Progenitor cell of endocrine pancreas (in vitro differentiated cells): Measurements from ENCODE around the gene KCNQ1. TPM values are rescaled to one million over a fixed set of nuclear protein-coding genes. Genes with fewer than 3 reads are reported as not detected.
A peak's percentile ranks its signal among the peaks of the same experiment; 100 is the strongest.

ENCODE experiments used
- DNase-seq: peaks from one replicate; pipeline ENCODE4 v3.0.0; 2021; ENCODE audit warnings: low spot score; ENCODE audit not compliant: unreplicated experiment
- H3K27ac Mint-ChIP-seq: 2 replicates; pipeline ENCODE4 v1.8.0; 2021; ENCODE audit warnings: mild to moderate bottlenecking, moderate library complexity, mixed read lengths
- H3K27me3 Mint-ChIP-seq: 2 replicates; pipeline ENCODE4 v1.8.0; 2021; ENCODE audit warnings: mixed read lengths
- H3K36me3 Mint-ChIP-seq: 2 replicates; pipeline ENCODE4 v1.8.0; 2022; ENCODE audit warnings: mixed read lengths; ENCODE audit not compliant: insufficient read depth
- H3K4me1 Mint-ChIP-seq: 2 replicates; pipeline ENCODE4 v1.8.0; 2021; ENCODE audit warnings: low read depth, mixed read lengths
- H3K4me3 Mint-ChIP-seq: 2 replicates; pipeline ENCODE4 v1.8.0; 2021; ENCODE audit warnings: low read depth, mild to moderate bottlenecking, moderate library complexity, mixed read lengths
- H3K9me3 Mint-ChIP-seq: 2 replicates; pipeline ENCODE4 v1.8.0; 2021; ENCODE audit warnings: low read depth, mixed read lengths
- CTCF ChIP-seq: fragments of 200-600 bp; sonication (generic); IDR thresholded peaks from one replicate; pipeline ENCODE4 v1.5.0; 2021; ENCODE audit warnings: antibody characterized with exemption, mild to moderate bottlenecking; ENCODE audit not compliant: unreplicated experiment
- total RNA-seq: library from RNA; stranded (reverse); gene quantifications from 2 replicates; pipeline ENCODE4 v1.2.1, GENCODE V29; 2021

The KCNQ1 gene
- total RNA-seq, 1 donor from 2014 or later = 3.3 TPM

- no peak overlapping the region for H3K27ac Mint-ChIP-seq
- no peaks in the 10 kb centered on the region for H3K9me3 Mint-ChIP-seq
- DNase-seq = no peak
- no peaks in the 10 kb centered on the region for H3K36me3 Mint-ChIP-seq
- H3K4me3 Mint-ChIP-seq = no peak overlapping the region
- H3K4me1 Mint-ChIP-seq = peaks cover 3% of the 10 kb centered on the region
- H3K27me3 Mint-ChIP-seq = peaks cover 19% of the 10 kb centered on the region
- TF ChIP-seq CTCF = no peak
These were observed 408.6 kb downstream of the KCNQ1 start for GRCh38 chr11:2853401-2853800.

- H3K36me3 Mint-ChIP-seq = no peaks in the 10 kb centered on the region
- no peaks in the 10 kb centered on the region for H3K4me1 Mint-ChIP-seq
- no peak for DNase-seq
- peaks cover 17% of the 10 kb centered on the region for H3K27me3 Mint-ChIP-seq
- no peak overlapping the region for H3K4me3 Mint-ChIP-seq
- no peak for TF ChIP-seq CTCF
- H3K27ac Mint-ChIP-seq = peak overlapping the region; percentile 57
- H3K9me3 Mint-ChIP-seq = no peaks in the 10 kb centered on the region
These were observed 409.3 kb downstream of the KCNQ1 start for GRCh38 chr11:2853997-2854560.

- no peak overlapping the region for H3K4me3 Mint-ChIP-seq
- H3K4me1 Mint-ChIP-seq = no peaks in the 10 kb centered on the region
- no peaks in the 10 kb centered on the region for H3K36me3 Mint-ChIP-seq
- H3K9me3 Mint-ChIP-seq = no peaks in the 10 kb centered on the region
- no peak overlapping the region for H3K27ac Mint-ChIP-seq
- peaks cover 22% of the 10 kb centered on the region for H3K27me3 Mint-ChIP-seq
- no peak for TF ChIP-seq CTCF
- DNase-seq = no peak
These were observed 410.4 kb downstream of the KCNQ1 start for GRCh38 chr11:2855162-2855561.

GRCh38 chr11:2857276-2857675, 412.5 kb downstream of the KCNQ1 start:
- H3K4me1 Mint-ChIP-seq = no peaks in the 10 kb centered on the region
- peaks cover 36% of the 10 kb centered on the region for H3K27me3 Mint-ChIP-seq
- no peak for DNase-seq
- no peak overlapping the region for H3K27ac Mint-ChIP-seq
- no peaks in the 10 kb centered on the region for H3K9me3 Mint-ChIP-seq
- no peak overlapping the region for H3K4me3 Mint-ChIP-seq
- peak; percentile 28 for TF ChIP-seq CTCF
- H3K36me3 Mint-ChIP-seq = no peaks in the 10 kb centered on the region

GRCh38 chr11:2857918-2858317, 413.1 kb downstream of the KCNQ1 start:
- H3K4me1 Mint-ChIP-seq = no peaks in the 10 kb centered on the region
- H3K4me3 Mint-ChIP-seq = no peak overlapping the region
- no peak for DNase-seq
- no peaks in the 10 kb centered on the region for H3K9me3 Mint-ChIP-seq
- H3K27ac Mint-ChIP-seq = no peak overlapping the region
- no peak for TF ChIP-seq CTCF
- no peaks in the 10 kb centered on the region for H3K36me3 Mint-ChIP-seq
- H3K27me3 Mint-ChIP-seq = peaks cover 36% of the 10 kb centered on the region
